NT2/D1 (cell line): ENCODE results near the gene ZBTB20.

Experiments
- SUZ12 ChIP-seq: IDR thresholded peaks from 2 replicates; pipeline ENCODE4 v1.6.1; 2011; ENCODE audit not compliant: insufficient read length, insufficient read depth; ENCODE audit errors: extremely low read depth
- YY1 ChIP-seq: IDR thresholded peaks from 2 replicates; pipeline ENCODE4 v1.6.1; 2011; ENCODE audit not compliant: insufficient read length, insufficient read depth
- ZNF274 ChIP-seq: IDR thresholded peaks from 2 replicates; pipeline ENCODE4 v1.6.1; 2011; ENCODE audit warnings: mild to moderate bottlenecking, low read depth, low read length

GRCh38 chr3:114392831-114393230 is 754.3 kb downstream of the ZBTB20 start:
- TF ChIP-seq ZNF274, result no peak
- TF ChIP-seq YY1, result no peak
- TF ChIP-seq SUZ12, result no peak
